ENCODE results near the gene ABLIM1.

The ABLIM1 gene

GRCh38 chr10:114489521-114490310, 168.4 kb downstream of the ABLIM1 start:
- DNase-seq (ENCODE audit: low spot score): no peak

DNA sequence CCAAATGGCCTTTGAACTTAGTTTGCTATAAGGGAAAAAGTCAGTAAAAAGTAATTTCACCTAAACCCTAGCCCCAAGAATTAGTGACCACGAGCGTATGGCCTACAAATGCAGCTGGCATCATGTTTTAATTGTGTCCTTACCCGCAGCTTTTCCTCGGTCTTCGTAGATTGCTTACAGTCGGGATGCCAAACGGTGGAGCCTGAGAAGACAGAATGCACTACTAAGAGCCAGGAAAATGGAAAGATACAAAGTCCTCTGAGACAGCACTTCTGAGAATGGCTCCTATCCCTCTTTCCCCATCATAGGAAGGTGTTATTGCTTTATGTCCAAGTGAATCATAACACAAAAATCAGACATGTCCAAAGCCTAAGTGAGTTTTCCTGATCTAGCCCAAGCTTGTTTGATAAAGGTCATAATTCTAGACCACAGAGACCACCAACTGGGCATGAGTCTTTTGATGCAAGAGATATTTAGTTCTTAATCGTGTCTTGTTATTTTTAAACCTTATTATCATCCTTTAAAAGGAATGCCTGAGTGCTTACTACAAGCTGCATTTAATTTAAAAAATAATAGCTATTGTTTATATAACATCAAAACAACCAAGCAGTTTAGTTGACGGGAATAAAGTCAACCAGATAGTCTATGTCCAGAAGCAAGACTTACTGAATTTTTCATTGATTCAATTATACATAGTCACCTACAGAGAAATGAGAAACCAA, 170.1 kb downstream of the ABLIM1 start:
- no peak for DNase-seq (ENCODE audit: low spot score)

DNA sequence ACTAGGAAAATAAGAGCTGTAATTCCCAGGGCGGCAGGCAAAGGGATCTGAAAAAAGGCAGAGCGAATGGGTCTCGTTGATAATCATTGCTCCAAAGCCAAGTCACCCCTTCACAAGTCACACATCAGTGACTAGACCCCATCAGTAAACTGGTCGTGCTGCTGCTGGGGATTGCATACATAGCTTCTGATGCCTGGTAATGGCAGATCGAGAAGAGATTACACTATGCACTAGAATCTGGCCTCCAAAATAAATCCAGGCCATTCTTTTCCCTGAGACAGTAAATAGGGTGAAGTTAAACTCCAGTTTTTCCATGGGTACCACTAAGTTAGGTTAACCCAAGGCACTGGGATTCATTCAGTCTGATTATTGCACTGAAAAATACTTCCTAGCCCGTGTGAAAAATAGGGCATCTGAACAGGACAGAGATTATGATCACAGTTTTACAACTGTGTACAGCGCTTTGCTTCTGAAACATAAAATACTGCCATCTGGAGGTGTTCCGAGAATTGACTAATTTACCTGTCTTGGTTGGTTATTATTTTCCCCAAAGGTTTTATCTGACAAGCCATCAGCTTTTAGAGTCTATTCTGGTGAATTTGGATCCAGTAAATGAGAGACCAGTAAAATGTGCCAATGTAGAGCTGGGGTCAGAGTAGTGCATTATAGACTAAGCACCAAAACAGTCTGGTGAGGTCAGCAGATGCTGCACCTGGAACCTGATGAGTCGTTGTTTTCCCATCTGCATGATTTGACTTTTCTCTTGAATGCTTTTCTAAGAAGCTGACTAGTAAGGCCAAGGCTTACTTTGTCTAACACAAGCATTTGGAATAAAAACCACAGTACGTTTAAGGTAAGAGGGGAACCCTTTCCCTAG, 170.9 kb downstream of the ABLIM1 start:
- DNase-seq (ENCODE audit: low spot score): no peak

- DNase-seq (ENCODE audit: low spot score): no peak
These were observed 172.2 kb downstream of the ABLIM1 start for GRCh38 chr10:114485696-114486400.

- DNase-seq (ENCODE audit: low spot score): no peak
These were observed 174.5 kb downstream of the ABLIM1 start for GRCh38 chr10:114483575-114483974.

DNA sequence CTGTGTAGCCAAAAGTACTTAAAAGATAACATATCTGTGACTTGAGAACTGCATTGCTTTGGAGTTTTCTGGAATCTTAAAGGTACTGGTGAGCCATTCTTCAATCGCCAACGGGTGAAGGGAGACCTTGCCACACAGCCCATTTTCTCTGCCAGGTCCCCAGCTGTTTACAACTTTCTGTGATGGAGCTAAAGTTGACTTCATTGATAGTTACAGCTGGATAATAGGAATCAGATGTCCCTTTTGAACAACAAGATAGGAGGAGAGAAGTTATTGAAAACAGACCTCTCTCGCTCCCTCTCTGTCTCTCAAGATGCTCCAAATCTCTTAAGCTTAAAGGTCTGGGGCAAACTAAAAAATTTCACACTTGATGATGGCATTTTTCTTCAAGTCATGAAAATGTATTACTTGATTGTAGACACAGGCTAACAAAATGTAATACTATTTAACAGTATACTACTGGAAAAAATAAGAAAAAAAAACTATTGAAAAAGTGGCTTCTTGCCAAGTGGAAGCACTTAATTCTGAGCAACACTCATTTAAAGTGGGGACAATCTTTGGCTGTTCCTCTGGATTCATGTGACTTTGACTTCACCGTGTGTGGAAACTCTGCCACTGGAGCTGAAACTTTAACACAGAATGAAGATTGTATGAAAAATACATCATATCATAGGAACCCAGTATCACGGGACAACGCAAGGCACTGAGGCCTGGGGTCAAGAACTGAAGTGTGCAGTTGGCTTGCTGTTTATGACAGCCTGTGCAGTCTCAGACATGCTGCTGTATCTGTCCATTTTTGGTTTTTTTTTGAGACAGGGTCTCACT, 175.4 kb downstream of the ABLIM1 start:
- no peak for DNase-seq (ENCODE audit: low spot score)

GRCh38 chr10:114481055-114481454, 177.0 kb downstream of the ABLIM1 start:
- no peak for DNase-seq (ENCODE audit: low spot score)

DNA sequence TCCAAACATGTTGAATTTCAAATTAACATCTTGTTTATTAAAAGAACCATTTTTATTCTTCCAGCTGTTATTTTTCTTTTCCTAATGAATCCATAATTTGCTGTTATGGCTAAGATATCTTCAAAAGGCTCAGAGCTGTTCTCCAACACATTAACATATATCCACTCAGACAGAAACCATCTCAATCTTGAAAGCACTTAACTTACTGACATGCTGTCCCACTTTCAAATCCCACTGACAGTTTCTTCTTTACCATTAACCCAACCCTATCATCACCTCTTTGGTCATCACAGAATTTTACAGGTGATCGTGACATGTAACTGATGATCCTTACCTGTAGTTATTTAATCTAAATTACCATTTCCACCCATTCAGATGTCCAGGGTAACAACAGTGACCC, 178.2 kb downstream of the ABLIM1 start:
- DNase-seq (ENCODE audit: low spot score): no peak

DNA sequence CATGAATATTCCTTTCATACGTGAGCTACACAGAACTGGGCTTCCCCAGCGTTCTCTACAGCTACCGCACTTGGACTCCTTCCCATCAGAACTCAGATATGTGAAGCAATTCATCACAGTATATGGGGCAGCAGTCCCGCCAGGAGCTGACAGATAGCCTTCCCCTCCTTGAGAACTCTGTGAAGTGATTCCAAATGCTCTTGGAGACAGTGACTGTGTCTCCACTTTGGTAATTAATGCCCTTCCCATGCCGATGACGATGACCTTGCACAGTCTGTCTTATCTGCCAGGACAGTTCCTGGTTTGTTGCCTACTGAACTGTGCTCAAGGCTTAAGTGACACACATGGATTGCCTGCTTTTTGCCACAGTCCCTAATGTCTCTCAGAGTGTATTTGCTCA, 178.8 kb downstream of the ABLIM1 start:
- no peak for DNase-seq (ENCODE audit: low spot score)

- DNase-seq (ENCODE audit: low spot score): no peak
These were observed 179.8 kb downstream of the ABLIM1 start for GRCh38 chr10:114478281-114478680.

- no peak for DNase-seq (ENCODE audit: low spot score)
These were observed 180.8 kb downstream of the ABLIM1 start for GRCh38 chr10:114477285-114477684.

DNA sequence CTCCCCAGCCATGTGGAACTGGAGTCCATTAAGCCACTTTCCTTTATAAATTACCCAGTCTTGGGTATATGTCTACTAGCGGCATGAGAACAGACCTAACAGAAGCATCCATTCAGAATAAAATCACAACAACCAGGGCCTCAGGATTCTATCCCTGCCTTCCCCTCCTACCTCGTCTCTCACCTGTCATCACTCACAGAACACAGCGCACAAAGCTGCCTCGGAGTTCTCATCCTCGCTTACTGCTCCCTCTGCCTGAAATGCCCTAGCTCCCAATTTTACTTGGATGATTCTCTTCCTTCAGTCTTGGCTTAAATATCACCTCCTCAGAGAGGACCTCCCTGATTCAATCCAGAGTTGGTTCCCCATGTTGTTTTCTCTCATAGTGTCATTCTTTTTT, 183.1 kb downstream of the ABLIM1 start:
- no peak for DNase-seq (ENCODE audit: low spot score)

DNA sequence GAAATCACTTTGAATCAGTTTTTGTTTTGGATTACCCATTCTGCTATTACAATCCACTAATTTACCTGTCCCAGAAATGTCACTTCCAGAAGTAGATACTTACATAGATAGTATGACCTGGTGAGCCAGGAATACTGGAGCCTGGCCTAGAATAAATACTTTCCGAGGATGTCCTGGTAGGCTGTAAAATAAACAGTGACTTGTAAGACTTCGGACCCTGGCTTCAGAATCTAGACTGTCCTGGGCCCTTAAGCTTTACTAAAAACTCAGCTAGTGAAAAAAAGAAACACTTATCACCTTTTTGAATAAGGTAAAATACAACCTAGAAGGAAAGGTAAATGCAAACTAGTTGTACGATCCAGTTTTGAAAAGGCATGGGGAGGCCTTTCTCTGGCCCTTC, 184.3 kb downstream of the ABLIM1 start:
- no peak for DNase-seq (ENCODE audit: low spot score)

- no peak for DNase-seq (ENCODE audit: low spot score)
These were observed 185.2 kb downstream of the ABLIM1 start for GRCh38 chr10:114472877-114473253.

DNA sequence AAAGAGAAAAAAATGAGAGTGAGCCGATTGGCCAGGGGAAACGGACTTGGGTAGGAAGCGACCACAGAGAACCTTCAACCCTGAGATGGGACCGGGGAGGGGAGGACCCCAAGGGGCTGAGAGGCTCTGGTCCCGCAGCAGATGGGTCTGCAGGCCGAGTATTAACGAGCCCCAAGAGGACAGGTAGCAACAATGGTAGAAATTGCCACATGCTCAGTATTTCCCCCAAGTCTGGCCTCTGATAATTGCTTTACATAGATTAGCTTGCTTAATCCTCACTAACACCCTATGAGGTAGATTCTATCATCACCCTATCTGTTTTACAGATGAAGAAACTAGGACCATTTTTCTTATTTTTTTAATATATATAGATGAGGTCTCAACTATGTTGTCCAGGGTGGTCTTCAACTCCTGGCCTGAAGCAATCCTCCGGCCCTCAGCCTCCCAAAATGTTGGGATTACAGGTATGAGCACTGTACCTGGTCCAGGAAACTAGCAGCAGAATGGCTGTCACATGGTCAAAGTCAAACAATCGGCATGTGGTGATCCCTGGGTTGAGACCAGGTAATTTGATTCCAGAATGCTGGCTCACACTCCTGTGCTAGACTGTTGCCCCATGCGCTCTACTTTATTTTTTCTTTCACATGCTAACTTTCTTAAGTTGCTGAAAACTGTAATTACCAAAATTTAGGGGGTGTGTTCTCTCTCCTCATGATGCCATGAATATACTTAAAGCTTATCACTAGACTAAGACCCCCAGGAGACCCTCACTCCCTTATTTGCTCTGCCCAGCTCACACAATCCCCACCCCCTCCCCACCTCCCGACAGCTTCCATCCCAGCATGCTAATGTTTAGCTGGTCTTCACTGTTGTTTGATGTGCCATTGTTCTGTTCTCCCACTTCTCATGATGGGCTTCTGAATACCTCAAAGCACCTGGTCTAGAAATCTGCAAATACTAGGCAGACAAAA, 185.9 kb downstream of the ABLIM1 start:
- DNase-seq (ENCODE audit: low spot score): no peak

GRCh38 chr10:114470956-114471905, 186.8 kb downstream of the ABLIM1 start:
- peak; percentile 75 for DNase-seq (ENCODE audit: low spot score)

GRCh38 chr10:114470361-114470760, 187.7 kb downstream of the ABLIM1 start:
- no peak for DNase-seq (ENCODE audit: low spot score)

GRCh38 chr10:114458955-114459354, 199.1 kb downstream of the ABLIM1 start:
- DNase-seq (ENCODE audit: low spot score): peak; percentile 8
